CD4-positive, alpha-beta T cell treated with Interferon alpha-2 for 1 hour (primary cell): ENCODE results near the gene RNASE9.
"Not testable (repeated sequence)": the region's sequence is repeated elsewhere in the genome, so short reads cannot be mapped to it uniquely, and the experiment has no call there.

Experiments
- DNase-seq, 2 donors: peaks; one replicate each; pipeline ENCODE4 v3.0.0-alpha.2; 2020 to 2022

RNASE9 gene

DNA sequence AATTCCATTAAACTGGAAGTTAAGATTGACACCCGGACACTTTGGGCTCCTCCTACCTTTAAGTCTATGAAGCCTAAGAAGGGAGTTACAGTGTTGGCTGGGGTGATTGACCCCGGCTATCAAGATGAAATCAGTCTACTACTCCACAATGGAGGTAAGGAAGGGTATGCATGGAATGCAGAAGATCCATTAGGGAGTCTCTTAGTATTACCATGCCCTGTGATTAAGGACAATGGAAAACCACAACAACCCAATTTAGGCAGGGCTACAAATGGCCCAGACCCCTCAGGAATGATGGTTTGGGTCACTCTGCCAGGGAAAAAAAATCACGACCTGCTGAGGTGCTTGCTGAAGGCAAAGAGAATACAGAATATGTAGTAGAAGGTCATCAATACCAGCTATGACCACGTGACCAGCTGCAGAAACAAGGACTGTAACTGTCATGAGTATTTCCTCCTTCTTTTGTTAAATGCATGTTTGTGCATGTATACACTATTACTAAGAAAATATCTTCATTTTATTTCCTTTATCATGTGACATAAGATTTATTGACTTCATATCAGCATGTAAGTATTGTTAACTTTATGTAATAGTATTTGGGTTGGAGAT, 11.6 kb upstream of the RNASE9 start:
- DNase-seq = not testable (repeated sequence)

DNA sequence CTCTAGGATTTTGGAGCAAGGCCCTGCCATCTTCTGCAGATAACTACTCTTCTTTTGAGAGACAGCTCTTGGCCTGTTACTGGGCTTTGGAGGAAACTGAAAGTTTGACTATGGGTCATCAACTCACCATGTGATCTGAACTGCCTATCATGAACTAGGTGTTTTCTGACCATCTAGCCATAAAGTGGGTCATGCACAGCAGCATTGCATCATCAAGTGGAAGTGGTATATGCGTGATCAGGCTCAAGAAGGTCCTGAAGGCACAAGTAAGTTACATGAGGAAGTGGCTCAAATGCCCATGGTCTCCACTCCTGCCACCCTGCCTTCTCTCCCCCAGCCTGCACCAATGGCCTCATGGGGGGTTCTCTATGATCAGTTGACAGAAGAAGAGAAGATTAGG, 9.9 kb upstream of the RNASE9 start:
- DNase-seq = not testable (repeated sequence)

DNA sequence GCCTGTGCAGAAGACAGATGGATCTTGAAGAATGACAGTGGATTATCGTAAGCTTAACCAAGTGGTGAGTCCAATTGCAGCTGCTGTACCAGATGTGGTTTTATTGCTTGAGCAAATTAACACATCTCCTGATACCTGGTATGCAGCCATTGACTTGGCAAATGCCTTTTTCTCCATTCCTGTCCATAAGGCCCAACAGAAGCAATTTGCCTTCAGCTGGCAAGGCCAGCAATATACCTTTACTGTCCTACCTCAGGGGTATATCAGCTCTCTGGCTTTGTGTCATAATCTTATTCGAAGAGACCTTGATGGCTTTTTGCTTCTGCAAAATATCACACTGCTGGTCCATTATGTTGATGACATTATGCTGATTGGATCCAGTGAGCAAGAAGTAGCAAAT, 9.0 kb upstream of the RNASE9 start:
- DNase-seq = not testable (repeated sequence)

DNA sequence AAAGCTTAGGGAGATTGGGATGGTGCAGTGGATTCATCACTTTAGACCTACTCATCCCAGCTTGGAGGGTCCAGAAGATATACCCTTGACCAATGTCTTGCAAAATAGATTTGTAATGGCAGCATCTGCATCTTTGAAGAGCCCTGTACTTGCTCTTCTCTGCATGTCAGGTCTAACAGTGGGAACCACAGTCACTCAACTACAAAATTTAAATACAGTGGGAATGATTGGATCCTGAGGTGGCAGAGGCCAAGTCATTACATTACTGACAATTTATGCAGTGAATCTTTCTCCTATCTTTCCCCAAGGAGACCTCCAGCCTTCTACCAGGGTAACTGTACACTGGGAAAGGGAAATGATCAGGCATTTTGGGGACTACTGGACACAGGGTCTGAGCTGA, 8.2 kb upstream of the RNASE9 start:
- DNase-seq = no peak

DNA sequence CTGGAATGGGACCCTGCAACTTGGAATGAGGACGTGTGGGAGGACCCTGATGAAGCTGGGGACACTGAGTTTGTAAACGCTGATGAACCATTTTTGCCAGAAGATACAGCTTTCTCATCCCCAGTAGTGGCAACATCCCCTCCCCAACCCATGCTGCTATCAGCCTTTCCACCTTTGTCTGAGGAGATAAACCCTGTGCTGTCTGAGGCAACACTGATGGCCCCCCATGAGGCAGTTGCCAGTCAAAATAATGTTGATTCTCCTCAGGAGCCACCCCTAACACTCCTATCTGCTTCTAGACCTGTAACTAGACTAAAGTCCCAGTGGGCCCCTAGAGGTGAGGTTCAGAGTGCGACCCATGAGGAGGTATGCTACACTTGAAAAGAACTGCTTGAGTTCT, 7.5 kb upstream of the RNASE9 start:
- no peak for DNase-seq

DNA sequence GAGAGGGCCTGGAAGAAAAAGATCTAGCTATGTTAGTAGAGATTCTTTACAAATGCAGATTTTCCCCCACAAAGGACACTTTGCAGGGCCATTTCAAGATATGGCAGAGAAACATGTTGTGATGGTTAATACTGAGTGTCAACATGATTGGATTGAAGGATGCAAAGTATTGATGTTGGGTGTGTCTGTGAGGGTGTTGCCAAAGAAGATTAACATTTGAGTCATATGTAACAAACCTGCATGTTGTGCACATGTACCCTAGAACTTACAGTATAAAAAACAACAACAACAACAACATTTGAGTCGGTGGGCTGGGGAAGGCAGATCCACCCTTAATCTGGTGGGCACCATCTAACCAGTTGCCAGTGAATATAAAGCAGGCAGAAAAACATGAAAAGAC, 6.4 kb upstream of the RNASE9 start:
- DNase-seq = not testable (repeated sequence)

DNA sequence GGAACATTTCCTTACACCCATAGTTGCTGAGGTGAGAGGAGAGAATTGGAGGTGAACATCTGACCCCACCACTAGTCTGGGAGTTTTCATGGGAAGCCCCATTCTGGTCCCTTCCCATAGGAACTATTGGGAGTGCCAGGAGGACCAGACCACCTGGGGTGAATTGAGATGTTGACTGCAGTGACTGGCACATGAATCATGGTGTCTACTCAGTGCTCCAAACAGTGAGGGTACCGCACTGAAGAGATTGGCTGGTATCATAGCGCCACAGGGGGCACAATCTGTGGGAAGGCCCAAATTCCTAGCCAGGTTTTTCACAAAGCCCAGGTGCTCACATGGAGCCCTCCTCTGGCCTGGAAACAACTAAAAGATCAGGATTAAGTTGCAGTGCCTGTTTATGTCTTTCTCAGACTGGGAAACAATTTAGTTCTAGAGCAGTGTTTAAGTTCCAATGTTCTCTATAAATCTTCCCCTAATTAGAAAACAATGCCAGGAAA, 3.7 kb upstream of the RNASE9 start:
- DNase-seq = no peak

DNA sequence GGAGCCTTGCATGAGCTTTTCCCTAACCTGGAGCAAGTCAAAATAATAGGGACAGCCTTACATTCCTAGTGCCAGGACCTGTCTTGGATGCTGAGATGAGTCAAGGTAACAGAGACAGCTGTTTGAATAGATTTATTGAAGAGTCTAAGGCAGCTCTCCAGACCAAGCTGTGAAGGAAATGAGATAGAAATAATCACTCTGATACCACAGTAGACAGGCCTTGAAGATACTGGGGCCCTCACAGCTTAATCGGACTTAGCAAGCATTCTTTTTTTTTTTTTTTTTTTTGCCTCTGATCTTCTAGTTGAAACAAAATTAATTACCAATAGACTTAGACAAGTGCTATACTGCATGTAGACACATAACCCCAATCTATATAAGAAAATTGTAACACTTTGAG, 3.1 kb upstream of the RNASE9 start:
- no peak for DNase-seq

DNA sequence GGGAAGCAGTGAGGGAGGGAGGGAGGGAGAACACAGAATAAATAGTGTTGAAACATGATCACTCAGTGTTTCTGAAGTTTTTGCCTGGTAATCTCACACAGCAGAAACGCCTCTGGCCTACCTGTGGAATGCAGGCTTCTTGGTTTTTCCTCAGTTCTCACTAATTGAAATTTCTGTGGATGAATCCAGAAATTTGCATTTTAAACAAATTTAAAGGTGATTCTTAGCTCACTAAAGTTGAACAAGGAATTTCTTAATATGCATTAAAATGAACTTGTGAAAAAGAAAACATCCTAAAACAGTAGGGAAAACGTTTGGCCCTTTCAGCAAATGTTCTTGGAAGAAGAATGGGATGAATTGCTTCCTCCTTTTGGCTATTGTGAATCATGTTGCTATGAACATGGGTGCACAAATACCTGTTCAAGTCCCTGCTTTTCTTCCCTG, 1.4 kb downstream of the RNASE9 start:
- no peak for DNase-seq

DNA sequence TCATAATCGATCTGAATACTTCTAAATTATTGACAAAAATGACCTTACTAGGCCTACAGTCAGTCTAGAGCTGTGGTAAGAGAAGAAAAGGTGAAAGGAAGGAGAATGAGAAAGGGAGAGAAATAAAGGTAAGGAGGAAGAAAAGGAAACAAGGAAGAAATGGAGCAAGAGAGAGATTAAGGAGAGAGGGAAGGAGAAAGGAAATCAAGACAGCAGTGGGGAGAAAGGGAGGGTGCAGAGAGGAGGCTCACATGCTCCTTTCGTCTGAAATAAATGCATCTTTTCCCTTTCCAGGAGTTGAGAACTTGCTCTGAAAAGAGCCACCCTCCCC, 3.7 kb downstream of the RNASE9 start:
- no peak for DNase-seq

DNA sequence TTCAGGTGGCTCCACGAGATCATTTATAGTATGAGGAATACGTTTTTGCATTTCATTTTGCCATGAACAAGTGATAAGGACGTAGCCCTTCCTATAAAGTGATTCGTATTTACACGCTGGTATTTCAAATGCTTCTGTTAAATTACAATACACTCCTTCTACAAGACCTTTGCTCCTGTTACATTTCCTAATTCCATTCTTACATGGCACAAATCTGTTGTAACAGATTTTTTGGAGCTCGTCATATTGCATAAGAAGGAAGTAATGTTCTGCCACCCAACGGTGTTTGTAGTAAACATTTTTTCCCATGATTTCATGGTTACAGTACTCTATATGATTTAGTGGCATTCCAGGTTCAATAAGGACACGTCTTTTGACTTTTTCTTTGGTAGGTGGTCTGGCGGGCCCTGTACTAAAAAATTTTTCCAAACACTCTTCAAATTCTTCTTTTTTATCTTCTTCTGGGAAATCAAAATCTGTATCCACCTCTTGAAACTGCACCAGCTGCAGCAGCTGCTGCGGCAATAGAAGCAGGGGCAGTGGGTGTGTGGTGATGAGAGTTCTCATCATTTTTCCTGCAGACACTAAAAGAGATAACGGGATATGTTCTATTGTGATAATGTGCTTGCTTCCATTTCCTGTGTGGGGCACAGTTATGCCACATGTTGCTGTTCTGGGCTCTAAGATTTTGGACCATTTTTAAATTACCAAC, 4.2 kb downstream of the RNASE9 start:
- no peak for DNase-seq

DNA sequence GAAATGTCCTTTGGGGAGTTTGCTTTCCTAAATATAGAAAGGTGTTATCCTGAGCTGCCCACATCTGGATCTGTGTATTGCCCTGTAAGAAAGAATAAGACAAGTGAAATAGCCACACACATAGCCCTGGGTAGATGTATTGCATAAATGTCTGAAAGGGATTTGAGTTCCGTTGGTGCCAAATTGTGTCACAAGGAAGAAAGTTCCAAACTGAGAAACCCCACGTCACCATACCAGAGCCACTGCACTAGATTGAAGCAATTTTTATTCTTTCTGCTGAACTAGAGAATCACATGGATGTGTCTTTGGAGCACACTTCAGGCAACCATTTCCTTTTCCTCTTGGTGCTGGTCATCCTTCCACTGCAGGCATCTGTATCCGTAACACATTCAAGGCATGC, 5.0 kb downstream of the RNASE9 start:
- no peak for DNase-seq

DNA sequence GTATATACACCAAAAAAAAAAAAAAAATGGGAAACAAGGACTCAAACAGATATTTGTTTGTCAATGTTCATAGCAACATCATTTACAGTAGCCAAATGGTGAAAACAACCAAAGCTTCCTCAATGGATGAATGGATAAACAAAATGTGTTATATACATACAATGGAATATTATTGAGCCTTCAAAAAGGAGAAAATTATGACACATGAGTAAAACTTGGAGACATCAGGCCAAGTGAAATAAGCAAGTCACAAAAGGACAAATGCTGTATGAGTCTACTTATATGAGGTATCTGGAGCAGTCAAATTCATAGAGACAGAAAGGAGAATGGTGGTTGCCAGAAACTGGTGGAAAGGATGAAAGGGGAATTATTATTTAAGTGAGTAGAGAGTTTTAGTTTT, 7.8 kb downstream of the RNASE9 start:
- DNase-seq = no peak

DNA sequence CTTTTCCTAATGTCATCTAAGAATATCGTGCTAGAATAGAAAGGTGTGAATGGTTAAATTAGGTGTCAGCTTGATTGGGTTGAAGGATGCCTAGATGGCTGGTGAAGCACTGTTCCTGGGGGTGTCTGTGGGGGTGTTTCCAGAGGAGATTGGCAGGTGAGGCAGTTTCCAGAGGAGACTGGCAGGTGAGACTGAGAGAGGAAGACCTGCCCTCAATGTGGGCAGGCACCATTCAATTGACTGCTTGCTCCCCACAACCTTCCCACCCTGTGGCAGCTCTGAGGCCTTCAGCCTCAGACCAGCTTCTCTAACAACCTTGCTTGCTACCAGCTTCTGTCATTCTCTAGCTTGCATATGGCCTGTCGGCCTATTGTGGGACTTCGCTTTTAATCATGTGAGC, 9.2 kb downstream of the RNASE9 start:
- DNase-seq = no peak

DNA sequence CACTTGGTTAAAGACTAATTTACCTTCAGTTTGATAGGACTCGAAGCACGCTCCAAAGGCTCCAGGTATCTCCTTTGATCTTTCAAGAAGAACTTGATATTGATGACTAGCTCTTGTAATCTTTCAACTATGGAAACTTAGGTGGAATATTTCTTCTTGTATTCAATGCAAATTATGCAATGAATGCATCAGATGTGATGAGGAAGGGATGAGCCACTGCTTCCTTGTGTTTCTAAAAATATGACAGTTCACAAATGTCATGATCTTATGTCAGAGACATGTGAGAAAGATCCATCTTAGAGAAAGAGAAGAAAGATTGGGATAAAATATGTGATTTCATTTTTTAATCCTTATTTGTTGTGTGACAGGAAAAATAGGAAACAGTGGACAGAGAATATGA, 9.9 kb downstream of the RNASE9 start:
- no peak for DNase-seq

DNA sequence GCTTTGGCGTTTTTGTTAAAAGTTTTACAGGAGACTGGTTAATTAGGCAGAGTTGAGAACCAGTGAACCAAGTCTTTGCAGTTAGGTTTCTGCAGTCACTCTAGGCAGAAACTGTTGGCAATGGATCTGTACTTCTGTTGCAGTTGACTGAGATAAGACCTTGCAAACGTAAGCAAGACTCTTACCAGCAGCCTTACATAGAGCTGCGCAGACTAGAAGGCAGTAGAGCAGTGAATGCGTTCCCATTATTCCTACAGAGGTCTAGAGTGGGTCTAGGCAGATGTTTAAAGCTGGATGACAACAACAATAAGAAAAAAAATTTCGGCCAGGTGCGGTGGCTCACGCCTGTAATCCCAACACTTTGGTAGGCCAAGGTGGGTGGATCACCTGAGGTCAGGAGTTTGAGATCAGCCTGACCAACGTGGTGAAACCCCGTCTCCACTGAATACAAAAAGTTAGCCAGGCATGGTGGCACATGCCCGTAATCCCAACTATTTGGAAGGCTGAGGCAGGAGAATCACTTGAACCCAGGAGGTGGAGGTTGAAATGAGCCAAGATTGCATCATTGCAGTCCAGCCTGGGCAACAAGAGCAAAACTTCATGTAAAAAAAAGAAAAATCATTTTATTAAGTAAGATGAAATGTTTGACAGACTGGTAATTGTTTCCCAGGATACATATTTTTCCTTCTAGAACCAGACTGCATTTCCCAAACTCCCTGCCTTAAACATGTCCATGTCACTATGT, 12.3 kb downstream of the RNASE9 start:
- DNase-seq = no peak

DNA sequence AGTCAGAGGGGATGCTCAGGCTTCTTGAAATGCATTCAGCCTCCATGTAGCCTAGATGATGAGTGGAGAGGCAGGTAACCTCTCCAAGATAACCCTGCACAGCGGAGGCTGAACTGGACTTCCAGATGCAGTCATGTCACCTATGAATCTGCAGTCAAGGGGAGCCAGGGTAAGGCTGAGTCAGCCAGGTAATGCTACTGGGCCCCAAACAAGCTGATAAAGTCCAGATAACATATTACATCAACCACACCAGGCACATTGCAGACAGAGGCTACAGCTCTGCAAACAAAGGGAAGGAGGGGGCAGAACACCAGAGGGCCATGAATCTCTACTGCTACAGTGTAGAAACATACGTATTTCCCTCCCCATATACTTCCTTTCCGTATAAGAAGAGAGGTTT, 14.0 kb downstream of the RNASE9 start:
- DNase-seq = no peak

DNA sequence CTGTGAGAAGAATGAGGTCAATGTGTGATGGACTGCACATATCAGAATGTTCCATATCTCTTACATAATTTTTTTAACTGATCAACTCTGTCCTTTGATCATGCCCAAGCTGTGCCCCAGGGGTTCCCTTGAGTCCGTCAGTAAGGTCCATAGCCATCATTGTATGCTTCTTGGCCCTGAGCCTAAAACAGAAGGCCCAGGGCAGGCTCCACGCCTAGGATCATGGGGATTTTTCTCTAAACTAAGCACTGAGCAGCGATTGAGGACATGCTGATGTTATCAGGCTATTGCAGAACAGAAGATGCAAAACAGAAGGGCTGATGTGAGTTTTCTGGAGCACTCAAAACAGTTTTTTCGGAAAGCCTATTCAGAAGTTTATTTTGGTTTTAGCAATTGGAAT, 20.9 kb downstream of the RNASE9 start:
- DNase-seq = no peak

DNA sequence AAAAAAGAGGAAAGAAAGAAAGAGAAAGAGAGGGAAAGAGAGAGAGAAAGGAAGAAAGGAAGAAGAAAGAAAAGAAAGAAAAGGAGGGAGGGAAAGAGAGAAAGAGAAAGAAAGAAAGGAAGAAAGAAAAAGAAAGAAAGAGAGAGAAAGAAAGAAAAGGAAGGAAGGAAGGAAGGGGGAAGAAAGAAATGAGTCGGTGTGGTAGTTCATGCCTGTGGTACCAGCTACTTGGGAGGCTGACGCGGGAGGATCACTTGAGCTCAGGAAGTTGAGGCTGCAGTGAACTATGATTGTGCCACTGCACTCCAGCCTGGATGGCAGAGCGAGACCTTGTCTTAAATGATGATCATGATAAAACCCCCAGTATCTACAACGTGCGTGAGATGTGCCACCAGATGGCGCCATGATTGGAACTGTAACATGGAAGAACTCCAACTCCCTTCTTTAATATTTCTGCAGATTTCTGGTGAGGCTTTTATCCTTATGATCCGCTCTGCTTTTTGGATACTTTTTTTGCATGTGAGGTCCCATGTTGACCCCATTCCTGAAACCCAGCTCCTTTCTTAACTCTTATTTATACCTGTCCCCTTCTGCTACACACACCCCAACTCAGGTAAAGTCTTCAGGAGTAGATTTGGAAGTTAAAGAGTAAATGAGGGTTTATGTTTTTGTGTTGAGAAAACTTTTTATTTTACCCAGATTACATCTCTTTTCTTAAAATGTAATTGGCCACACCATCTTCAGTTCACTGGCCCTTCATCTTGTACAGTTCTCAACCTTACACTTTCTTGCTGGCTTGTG, 29.9 kb downstream of the RNASE9 start:
- peak; percentile 64 to 71 for DNase-seq

DNA sequence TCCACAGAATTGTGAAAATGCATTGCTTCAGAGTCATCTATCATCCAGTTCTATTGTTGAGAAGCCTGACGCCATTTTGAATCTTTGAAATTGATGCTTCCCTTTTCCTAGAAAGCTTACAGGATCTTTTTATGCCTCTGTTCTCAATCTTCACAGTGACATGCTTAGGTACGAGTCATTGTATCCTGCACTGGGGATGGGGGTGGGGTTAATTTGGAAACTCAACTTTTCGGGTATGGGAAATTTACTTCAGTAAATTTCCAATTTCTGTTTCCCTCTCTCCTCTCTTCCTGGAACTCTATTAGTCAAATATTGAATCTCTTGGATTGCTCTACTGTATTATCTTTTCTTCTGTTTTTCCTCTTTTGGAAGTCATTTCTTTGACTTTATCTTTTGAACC, 31.0 kb downstream of the RNASE9 start:
- no peak for DNase-seq

DNA sequence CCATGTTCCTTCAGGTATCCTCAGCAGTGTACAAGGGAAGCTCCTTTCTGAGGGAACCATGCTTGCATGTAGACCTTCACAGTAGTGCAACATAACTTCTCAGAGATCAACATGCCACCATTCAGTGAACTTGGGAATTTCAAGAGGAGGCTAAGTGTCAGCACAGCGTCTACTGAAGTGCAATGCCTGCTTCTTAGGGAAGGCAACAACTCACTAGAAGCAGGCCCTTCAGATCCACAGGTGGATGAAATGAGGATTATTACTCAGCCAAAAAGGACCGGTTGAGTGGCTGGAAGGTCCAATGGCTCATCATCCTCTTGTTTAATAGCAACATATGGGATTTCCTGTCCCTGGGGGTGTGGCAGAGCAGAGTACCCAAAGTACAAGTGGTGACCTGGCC, 36.8 kb downstream of the RNASE9 start:
- DNase-seq = no peak

DNA sequence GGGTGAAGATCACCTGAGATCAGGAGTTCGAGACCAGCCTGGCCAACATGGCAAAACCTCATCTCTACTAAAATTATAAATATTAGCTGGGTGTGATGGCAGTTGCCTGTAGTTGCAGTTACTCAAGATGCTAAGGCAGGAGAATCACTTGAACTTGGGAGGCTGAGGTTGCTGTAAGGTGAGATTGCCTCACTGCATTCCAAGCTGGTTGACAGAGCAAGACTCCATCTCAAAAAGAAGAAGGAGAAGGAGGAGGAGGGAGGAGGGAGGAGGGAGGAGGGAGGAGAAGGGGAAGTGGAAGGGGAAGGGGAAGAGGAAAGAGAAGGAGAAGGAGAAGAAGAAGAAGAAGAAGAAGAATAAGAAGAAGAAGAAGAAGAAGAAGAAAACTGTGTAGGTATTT, 38.5 kb downstream of the RNASE9 start:
- no peak for DNase-seq

DNA sequence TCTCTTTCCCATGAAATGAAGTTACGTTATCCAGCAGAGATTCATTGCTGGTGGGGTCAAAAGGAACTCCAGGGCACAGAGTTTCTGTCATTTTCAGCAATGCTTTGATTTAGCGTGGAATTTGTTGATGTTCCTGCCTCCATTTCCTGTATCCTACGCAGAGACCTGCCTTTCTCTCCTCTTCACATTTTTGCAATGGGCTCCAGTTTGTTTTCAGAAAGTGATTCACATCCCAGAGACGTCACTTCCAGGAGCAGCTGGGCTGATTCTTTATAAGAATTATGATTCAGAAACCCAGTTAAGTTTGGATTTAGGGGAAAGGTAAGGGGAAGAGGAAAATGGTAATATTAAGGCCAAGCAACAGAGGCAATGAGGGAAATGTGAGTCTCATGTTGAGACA, 43.9 kb downstream of the RNASE9 start:
- no peak for DNase-seq
